OCI-LY7 (cell line): ENCODE data around the gene SYT11. TPM values are rescaled to one million over a fixed set of nuclear protein-coding genes. Genes with fewer than 3 reads are reported as not detected.

Experiments used
- BruUV-seq: library from RNA; stranded (reverse); fragments of 400-500 nt; replicated peaks from 2 replicates; lab custom pipeline; 2021; lab: Mats Ljungman, UMichigan
- CTCF ChIA-PET: fragments of 300-600 bp; sonication (Branson Sonifier 250); formaldehyde crosslinking; loops from one replicate; lab custom pipeline; 2022; ENCODE audit warnings: antibody characterized with exemption; ENCODE audit not compliant: unreplicated experiment; lab: Charles Lee
- POLR2A ChIA-PET: fragments of 300-600 bp; sonication (Branson Sonifier 250); formaldehyde crosslinking; loops from one replicate; lab custom pipeline; 2022; ENCODE audit warnings: antibody characterized with exemption; lab: Charles Lee
- DNase-seq: peaks from one replicate; pipeline ENCODE4 v3.0.0-alpha.2; 2015; ENCODE audit warnings: low spot score
- H2AFZ ChIP-seq: fragments of 200-600 bp; sonication (generic), shearing (Covaris generic); 2 replicates; pipeline ENCODE4 v1.6.1; 2014; ENCODE audit warnings: mild to moderate bottlenecking, antibody characterized with exemption, low read length, moderate library complexity
- H3K27ac ChIP-seq: fragments of 200-600 bp; sonication (generic); 2 replicates; pipeline ENCODE4 v1.5.1; 2014; ENCODE audit warnings: mixed run types, low read depth, mild to moderate bottlenecking, moderate library complexity, low read length, inconsistent platforms; ENCODE audit not compliant: poor library complexity, severe bottlenecking
- H3K36me3 ChIP-seq: fragments of 200-600 bp; sonication (generic); 2 replicates; pipeline ENCODE4 v1.6.1; 2014; ENCODE audit warnings: mild to moderate bottlenecking, antibody characterized with exemption, low read length, moderate library complexity, mixed read lengths; ENCODE audit not compliant: insufficient read depth
- H3K4me1 ChIP-seq: fragments of 200-600 bp; sonication (generic); 2 replicates; pipeline ENCODE4 v1.5.1; 2014; ENCODE audit warnings: mild to moderate bottlenecking, low read length; ENCODE audit not compliant: insufficient read depth, poor library complexity, severe bottlenecking
- H3K4me2 ChIP-seq: fragments of 200-600 bp; sonication (generic); 2 replicates; pipeline ENCODE4 v1.6.1; 2014; ENCODE audit warnings: mild to moderate bottlenecking, low read length
- H3K4me3 ChIP-seq: fragments of 200-600 bp; sonication (generic); 2 replicates; pipeline ENCODE4 v1.5.1; 2014; ENCODE audit warnings: mild to moderate bottlenecking, low read depth, low read length; ENCODE audit not compliant: poor library complexity, severe bottlenecking
- H3K79me2 ChIP-seq: fragments of 200-600 bp; sonication (generic); 2 replicates; pipeline ENCODE4 v1.6.1; 2016; ENCODE audit warnings: low read depth, mild to moderate bottlenecking, low read length, moderate library complexity, mixed read lengths; ENCODE audit not compliant: insufficient read depth
- H3K9me2 ChIP-seq: fragments of 200-600 bp; sonication (generic); 2 replicates; pipeline ENCODE4 v1.6.1; 2016; ENCODE audit warnings: mild to moderate bottlenecking, low read length, mixed read lengths; ENCODE audit not compliant: insufficient read depth
- H3K9me3 ChIP-seq: fragments of 200-600 bp; sonication (generic); 2 replicates; pipeline ENCODE4 v1.6.1; 2014; ENCODE audit warnings: mild to moderate bottlenecking, mixed run types, low read length, mixed read lengths
- H4K20me1 ChIP-seq: fragments of 200-600 bp; sonication (generic); 2 replicates; pipeline ENCODE4 v1.6.1; 2014; ENCODE audit warnings: mild to moderate bottlenecking, antibody characterized with exemption, low read length, moderate library complexity, mixed read lengths; ENCODE audit not compliant: insufficient read depth
- CTCF ChIP-seq: fragments of 200-600 bp; sonication (generic); conservative IDR thresholded peaks from 2 replicates; pipeline ENCODE4 v1.5.1; 2014; ENCODE audit warnings: mild to moderate bottlenecking, antibody characterized with exemption, low read length, moderate library complexity, mixed read lengths
- EZH2phosphoT487 ChIP-seq: fragments of 200-600 bp; sonication (generic); IDR thresholded peaks from 2 replicates; pipeline ENCODE4 v1.6.1; 2018; ENCODE audit warnings: low read depth, borderline replicate concordance, mild to moderate bottlenecking, mixed run types, antibody characterized with exemption, low read length, moderate library complexity, mixed read lengths
- intact Hi-C: fragments of 100-400 bp; cut with micrococcal nuclease; formaldehyde crosslinking; loops from one replicate; pipeline ENCODE4 v1.10.0; 2022; ENCODE audit not compliant: unreplicated experiment
- total RNA-seq, 2 experiments: library from RNA; depleted of rRNA in 1 of 2; stranded (reverse); fragments of >200 nt in 1 of 2; shearing (Covaris generic) in 1 of 2; gene quantifications; 2 replicates each; pipeline ENCODE4 v1.2.3, GENCODE V29; 2014 to 2022

The SYT11 gene
- total RNA-seq, 2 experiments from 2014 or later, result 41.8 to 60.8 TPM

- POLR2A ChIA-PET, result interaction anchor here (0.6 kb wide), 1 partner anchor 353 kb away, joined by 3 read pairs; no protein-coding TSS in a partner anchor
- peak overlapping the region; percentile 82 for H3K4me2 ChIP-seq
- no peak overlapping the region for H2AFZ ChIP-seq
- no peaks in the 10 kb centered on the region for H3K9me2 ChIP-seq
- TF ChIP-seq CTCF, result no peak
- CTCF ChIA-PET, result no interaction called here
- H4K20me1 ChIP-seq, result no peaks in the 10 kb centered on the region
- peaks cover 68% of the 10 kb centered on the region for H3K4me1 ChIP-seq
- H3K9me3 ChIP-seq, result no peaks in the 10 kb centered on the region
- intact Hi-C loops, result no loop called here
- BruUV-seq, result no TSS peak
- H3K36me3 ChIP-seq, result peaks cover 60% of the 10 kb centered on the region
- peak overlapping the region; percentile 96 for H3K27ac ChIP-seq
- no peak for DNase-seq
- H3K79me2 ChIP-seq, result peaks cover 57% of the 10 kb centered on the region
- no peak overlapping the region for H3K4me3 ChIP-seq
Measured at GRCh38 chr1:155880950-155881349, 21.6 kb downstream of the SYT11 start.

GRCh38 chr1:155882235-155882634 lies 22.9 kb downstream of the SYT11 start:
- ChIA-PET CTCF (interaction anchor here (0.9 to 2.4 kb wide), 4 partner anchors 14 to 25 kb away, joined by 3 to 7 read pairs (median 4); partner anchors contain the start of genes GON4L and SYT11), POLR2A (interaction anchor here (0.6 to 4.9 kb wide), 14 partner anchors 9 to 462 kb away, joined by 3 to 46 read pairs (median 4); partner anchors contain the start of genes ARHGEF2, GON4L and SYT11)
- intact Hi-C loops, result loop anchor here (1.0 kb wide), 1 partner anchor 22 kb away; no protein-coding TSS in a partner anchor
- TSS peak; percentile 46 for BruUV-seq
- Histone ChIP-seq H3K36me3 (peaks cover 60% of the 10 kb centered on the region), H3K79me2 (peaks cover 55% of the 10 kb centered on the region), H3K27ac (peak overlapping the region; percentile 96), H4K20me1 (no peaks in the 10 kb centered on the region), H3K9me2 (no peaks in the 10 kb centered on the region), H2AFZ (no peak overlapping the region), H3K4me1 (peaks cover 81% of the 10 kb centered on the region), H3K4me3 (peak overlapping the region; percentile 53), H3K9me3 (no peaks in the 10 kb centered on the region), H3K4me2 (peak overlapping the region; percentile 82)
- TF ChIP-seq EZH2phosphoT487 (no peak), CTCF (no peak)
- DNase-seq, result peak; percentile 84

- Histone ChIP-seq H3K9me3 (no peaks in the 10 kb centered on the region), H3K36me3 (peaks cover 60% of the 10 kb centered on the region), H4K20me1 (no peaks in the 10 kb centered on the region), H3K9me2 (no peaks in the 10 kb centered on the region), H3K4me3 (peak overlapping the region; percentile 53), H3K4me1 (peaks cover 82% of the 10 kb centered on the region), H2AFZ (no peak overlapping the region), H3K27ac (peak overlapping the region; percentile 96), H3K4me2 (peak overlapping the region; percentile 82), H3K79me2 (peaks cover 52% of the 10 kb centered on the region)
- ChIA-PET CTCF (interaction anchor here (0.9 to 2.4 kb wide), 5 partner anchors 14 to 26 kb away, joined by 3 to 7 read pairs (median 3); partner anchors contain the start of genes GON4L and SYT11), POLR2A (interaction anchor here (0.6 to 4.9 kb wide), 12 partner anchors 10 to 463 kb away, joined by 3 to 46 read pairs (median 5); partner anchors contain the start of genes ARHGEF2, GON4L and SYT11)
- no peak for DNase-seq
- intact Hi-C loops, result loop anchor here (1.0 kb wide), 1 partner anchor 22 kb away; no protein-coding TSS in a partner anchor
- 0 out of 2 replicates have a peak, but pooled peaks have one; percentile 9 for TF ChIP-seq CTCF
- TF ChIP-seq EZH2phosphoT487, result no peak
- no TSS peak for BruUV-seq
Measured at GRCh38 chr1:155882766-155883165, 23.4 kb downstream of the SYT11 start.
